NCI-H2107 (cell line): ENCODE data around the gene AIFM3.
"Not testable (repeated sequence)": the region's sequence is repeated elsewhere in the genome, so short reads cannot be mapped to it uniquely, and the experiment has no call there.

Source experiments
- DNase-seq: peaks from one replicate; lab custom pipeline; 2025; lab: John Stamatoyannopoulos, UW

AIFM3 gene

GRCh38 chr22:20957683-20958431, 9.2 kb upstream of the AIFM3 start:
- DNase-seq = no peak

- DNase-seq = no peak
These were observed 7.2 kb upstream of the AIFM3 start for GRCh38 chr22:20959578-20960461.

- no peak for DNase-seq
These were observed 6.4 kb upstream of the AIFM3 start for GRCh38 chr22:20960609-20961008.

GRCh38 chr22:20962491-20962945, 4.5 kb upstream of the AIFM3 start:
- no peak for DNase-seq

GRCh38 chr22:20963201-20964052, 3.6 kb upstream of the AIFM3 start:
- no peak for DNase-seq

- no peak for DNase-seq
These were observed 2.8 kb upstream of the AIFM3 start for GRCh38 chr22:20964090-20964798.

GRCh38 chr22:20964799-20965103, 2.3 kb upstream of the AIFM3 start:
- no peak for DNase-seq

GRCh38 chr22:20965104-20965887, 1.8 kb upstream of the AIFM3 start:
- DNase-seq = no peak

GRCh38 chr22:20965888-20966855, 883 bp upstream of the AIFM3 start:
- no peak for DNase-seq

GRCh38 chr22:20967697-20968211, 699 bp downstream of the AIFM3 start:
- DNase-seq = no peak

- no peak for DNase-seq
These were observed 1.4 kb downstream of the AIFM3 start for GRCh38 chr22:20968281-20968977.

- DNase-seq = no peak
These were observed 4.0 kb downstream of the AIFM3 start for GRCh38 chr22:20970939-20971657.

GRCh38 chr22:20972014-20972694, 5.1 kb downstream of the AIFM3 start:
- not testable (repeated sequence) for DNase-seq

GRCh38 chr22:20972933-20973577, 6.0 kb downstream of the AIFM3 start:
- DNase-seq = no peak

GRCh38 chr22:20973634-20974286, 6.7 kb downstream of the AIFM3 start:
- no peak for DNase-seq

- no peak for DNase-seq
These were observed 7.4 kb downstream of the AIFM3 start for GRCh38 chr22:20974336-20974955.
